ENCODE results near the gene PLTP. TPM values are rescaled to one million over a fixed set of nuclear protein-coding genes. Genes with fewer than 3 reads are reported as not detected.

PLTP gene
- polyA plus RNA-seq, 1 experiment, result 105 TPM

GRCh38 chr20:45947110-45947866, 35.3 kb upstream of the PLTP start:
- ChIA-PET CTCF (interaction anchor here (1.0 to 3.0 kb wide), 2 partner anchors 23 to 149 kb away, joined by 3 to 17 read pairs; no protein-coding TSS in a partner anchor), POLR2A (interaction anchor here (0.5 to 5.6 kb wide), 3 partner anchors 11 to 63 kb away, joined by 5 to 43 read pairs (median 6); partner anchors contain the start of gene PCIF1)
- Histone ChIP-seq H3K4me3 (ENCODE audit: low read depth, low read length) (no peak overlapping the region), H3K27me3 (ENCODE audit: control insufficient read depth, insufficient read depth, low read length) (no peaks in the 10 kb centered on the region), H3K9me3 (ENCODE audit: control insufficient read depth, insufficient read depth, low read length) (no peaks in the 10 kb centered on the region; the same call in 1 of the 2 replicates), H3K27ac (ENCODE audit: low read depth, low read length) (no peak overlapping the region)
- TF ChIP-seq, protein P1, sequence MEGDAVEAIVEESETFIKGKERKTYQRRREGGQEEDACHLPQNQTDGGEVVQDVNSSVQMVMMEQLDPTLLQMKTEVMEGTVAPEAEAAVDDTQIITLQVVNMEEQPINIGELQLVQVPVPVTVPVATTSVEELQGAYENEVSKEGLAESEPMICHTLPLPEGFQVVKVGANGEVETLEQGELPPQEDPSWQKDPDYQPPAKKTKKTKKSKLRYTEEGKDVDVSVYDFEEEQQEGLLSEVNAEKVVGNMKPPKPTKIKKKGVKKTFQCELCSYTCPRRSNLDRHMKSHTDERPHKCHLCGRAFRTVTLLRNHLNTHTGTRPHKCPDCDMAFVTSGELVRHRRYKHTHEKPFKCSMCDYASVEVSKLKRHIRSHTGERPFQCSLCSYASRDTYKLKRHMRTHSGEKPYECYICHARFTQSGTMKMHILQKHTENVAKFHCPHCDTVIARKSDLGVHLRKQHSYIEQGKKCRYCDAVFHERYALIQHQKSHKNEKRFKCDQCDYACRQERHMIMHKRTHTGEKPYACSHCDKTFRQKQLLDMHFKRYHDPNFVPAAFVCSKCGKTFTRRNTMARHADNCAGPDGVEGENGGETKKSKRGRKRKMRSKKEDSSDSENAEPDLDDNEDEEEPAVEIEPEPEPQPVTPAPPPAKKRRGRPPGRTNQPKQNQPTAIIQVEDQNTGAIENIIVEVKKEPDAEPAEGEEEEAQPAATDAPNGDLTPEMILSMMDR (IDR thresholded peaks at IDR 0.05; ENCODE audit: low read depth, low read length), result no peak
- no peak for DNase-seq (ENCODE audit: low read depth, low spot score)

- Histone ChIP-seq H3K9me3 (ENCODE audit: control insufficient read depth, insufficient read depth, low read length) (no peaks in the 10 kb centered on the region; the same call in 1 of the 2 replicates), H3K27ac (ENCODE audit: low read depth, low read length) (peak overlapping the region; percentile 2), H3K4me3 (ENCODE audit: low read depth, low read length) (no peak overlapping the region), H3K27me3 (ENCODE audit: control insufficient read depth, insufficient read depth, low read length) (no peaks in the 10 kb centered on the region)
- TF ChIP-seq, protein P1 (IDR thresholded peaks at IDR 0.05; ENCODE audit: low read depth, low read length), result no peak
- DNase-seq (ENCODE audit: low read depth, low spot score), result no peak
- CTCF ChIA-PET, result interaction anchor here (1.0 to 2.7 kb wide), 2 partner anchors 23 to 148 kb away, joined by 3 to 9 read pairs; no protein-coding TSS in a partner anchor
- POLR2A ChIA-PET, result interaction anchor here (5.6 kb wide), 1 partner anchor 10 kb away, joined by 43 read pairs; the partner anchor contains the start of gene PCIF1
Observed at GRCh38 chr20:45946149-45946970, 34.4 kb upstream of the PLTP start.

DNA sequence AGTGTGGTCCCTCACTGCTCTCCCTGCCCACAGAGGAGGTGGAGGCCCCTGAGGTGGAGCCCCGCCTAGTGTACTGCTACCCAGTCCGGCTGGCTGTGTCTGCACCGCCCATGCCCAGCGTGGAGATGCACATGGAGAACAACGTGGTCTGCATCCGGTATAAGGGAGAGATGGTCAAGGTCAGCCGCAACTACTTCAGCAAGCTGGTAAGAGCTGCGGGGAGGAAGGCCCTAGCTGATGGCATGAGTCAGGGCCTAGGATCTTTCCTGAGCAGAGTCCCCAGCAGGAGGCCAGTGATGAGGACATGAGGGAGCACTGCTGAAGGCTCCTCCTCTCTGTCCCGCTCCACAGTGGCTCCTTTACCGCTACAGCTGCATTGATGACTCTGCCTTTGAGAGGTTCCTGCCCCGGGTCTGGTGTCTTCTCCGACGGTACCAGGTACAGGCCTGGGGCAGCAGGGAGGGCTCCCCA, 33.8 kb upstream of the PLTP start:
- TF ChIP-seq, protein P1 (IDR thresholded peaks at IDR 0.05; ENCODE audit: low read depth, low read length), result no peak
- H3K27ac ChIP-seq (ENCODE audit: low read depth, low read length), result no peak overlapping the region
- no peak overlapping the region for H3K4me3 ChIP-seq (ENCODE audit: low read depth, low read length)
- POLR2A ChIA-PET, result interaction anchor here (5.6 kb wide), 1 partner anchor 10 kb away, joined by 43 read pairs; the partner anchor contains the start of gene PCIF1
- no peaks in the 10 kb centered on the region for H3K27me3 ChIP-seq (ENCODE audit: control insufficient read depth, insufficient read depth, low read length)
- no peak for DNase-seq (ENCODE audit: low read depth, low spot score)
- CTCF ChIA-PET, result interaction anchor here (2.7 kb wide), 1 partner anchor 24 kb away, joined by 9 read pairs; no protein-coding TSS in a partner anchor
- H3K9me3 ChIP-seq (ENCODE audit: control insufficient read depth, insufficient read depth, low read length), result no peaks in the 10 kb centered on the region; the same call in 1 of the 2 replicates

DNA sequence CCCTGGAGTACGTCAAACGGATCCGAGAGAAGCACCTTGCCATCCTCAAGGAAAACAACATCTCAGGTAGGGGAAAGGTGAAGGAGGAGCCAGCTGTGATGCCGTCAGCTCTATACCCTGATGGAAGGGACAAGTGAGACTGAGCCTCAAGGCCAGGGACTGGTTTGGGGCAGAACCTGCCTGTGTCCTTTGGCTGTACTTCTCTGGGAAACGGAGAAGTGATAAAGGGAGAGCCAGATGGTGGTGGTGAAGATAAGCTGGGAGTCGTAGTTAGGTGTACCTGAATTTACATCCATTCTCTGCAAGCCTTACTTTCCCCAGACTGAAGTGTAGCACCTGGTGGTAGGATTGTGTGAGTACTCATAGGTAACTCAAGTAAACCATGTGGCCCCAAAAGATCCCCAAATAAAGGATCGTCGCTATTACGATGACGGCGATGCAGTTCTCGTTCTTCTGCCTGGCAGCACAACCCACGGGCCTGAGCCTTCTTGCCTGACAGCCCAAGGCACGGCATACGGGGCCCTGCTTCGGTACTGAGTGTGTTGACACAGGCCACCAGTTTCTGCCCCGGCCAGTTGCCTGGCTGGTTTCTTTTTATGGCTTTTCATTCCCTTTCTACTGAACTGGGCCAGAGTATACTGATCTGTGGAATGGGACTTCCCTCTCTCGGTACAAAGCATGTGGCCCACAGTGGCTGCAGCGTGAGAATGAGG, 33.2 kb upstream of the PLTP start:
- Histone ChIP-seq H3K27ac (ENCODE audit: low read depth, low read length) (no peak overlapping the region), H3K9me3 (ENCODE audit: control insufficient read depth, insufficient read depth, low read length) (no peaks in the 10 kb centered on the region; the same call in 1 of the 2 replicates), H3K27me3 (ENCODE audit: control insufficient read depth, insufficient read depth, low read length) (no peaks in the 10 kb centered on the region), H3K4me3 (ENCODE audit: low read depth, low read length) (no peak overlapping the region)
- TF ChIP-seq, protein P1 (IDR thresholded peaks at IDR 0.05; ENCODE audit: low read depth, low read length), result no peak
- CTCF ChIA-PET, result interaction anchor here (2.7 kb wide), 1 partner anchor 24 kb away, joined by 9 read pairs; no protein-coding TSS in a partner anchor
- POLR2A ChIA-PET, result interaction anchor here (1.6 kb wide), 1 partner anchor 11 kb away, joined by 10 read pairs; the partner anchor contains the start of gene PCIF1
- no peak for DNase-seq (ENCODE audit: low read depth, low spot score)
